KG1 (cell line): Measurements from ENCODE around the gene RHO.

ENCODE experiments used
- DNase-seq: peaks from one replicate; lab custom pipeline; 2025; lab: John Stamatoyannopoulos, UW

Gene RHO

DNA sequence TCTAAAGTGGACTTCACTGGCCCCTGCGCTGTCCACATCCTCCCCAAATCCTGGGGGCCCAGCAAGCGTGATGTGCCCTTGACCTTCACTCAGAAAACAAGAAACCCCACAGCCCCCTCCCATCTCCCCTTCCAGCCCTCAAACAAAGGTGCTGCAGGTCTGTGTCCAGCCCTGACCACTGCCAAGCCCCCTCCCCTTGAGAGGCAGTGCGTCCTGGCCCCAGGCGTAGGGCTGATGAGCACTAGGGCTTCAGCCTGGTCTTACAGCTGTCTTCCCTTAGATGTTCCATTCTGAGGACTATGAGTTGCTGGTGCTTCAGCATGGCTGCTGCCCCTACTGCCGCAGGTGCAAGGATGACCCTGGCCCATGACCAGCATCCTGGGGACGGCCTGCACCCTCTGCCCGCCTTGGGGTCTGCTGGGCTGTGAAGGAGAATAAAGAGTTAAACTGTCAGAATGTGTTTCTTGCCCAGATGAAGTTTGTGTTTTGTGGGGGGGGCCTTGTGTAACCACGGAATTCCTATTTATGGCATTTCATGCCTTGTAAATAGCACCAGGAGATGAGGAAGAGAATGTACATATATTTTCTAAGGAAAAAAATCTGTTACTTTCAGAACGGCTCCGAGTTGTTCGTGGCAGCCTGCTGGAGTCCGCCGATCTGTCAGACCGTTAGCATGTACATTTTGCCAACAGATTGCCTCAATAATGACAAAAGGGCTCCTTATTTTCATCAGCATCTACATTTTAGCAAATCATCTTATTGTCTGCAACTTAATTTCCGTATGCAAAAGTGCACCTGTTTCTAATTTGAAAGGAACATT lies 8.3 kb upstream of the RHO start:
- no peak for DNase-seq

- no peak for DNase-seq
Measured at GRCh38 chr3:129520960-129521359, 7.5 kb upstream of the RHO start.

DNA sequence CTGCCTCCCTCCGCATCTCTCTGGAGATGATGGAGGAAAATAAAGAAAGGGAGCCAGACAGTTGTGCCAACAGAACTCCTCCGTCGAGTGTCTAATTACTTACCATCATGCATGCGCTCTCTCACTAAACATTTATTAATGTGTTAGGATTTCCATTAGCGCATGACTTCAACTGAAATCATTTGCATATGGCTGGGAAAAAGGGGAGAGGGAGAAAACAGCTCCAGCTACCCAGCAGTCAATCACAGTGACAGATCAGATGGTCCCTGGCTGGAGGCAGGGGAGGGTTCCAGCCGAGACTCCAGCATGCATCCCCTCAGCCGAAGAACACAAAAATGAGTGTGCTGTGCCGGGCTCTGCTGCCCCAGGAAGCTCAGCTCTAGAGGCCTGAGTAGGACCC lies 6.8 kb upstream of the RHO start:
- DNase-seq, result no peak

DNA sequence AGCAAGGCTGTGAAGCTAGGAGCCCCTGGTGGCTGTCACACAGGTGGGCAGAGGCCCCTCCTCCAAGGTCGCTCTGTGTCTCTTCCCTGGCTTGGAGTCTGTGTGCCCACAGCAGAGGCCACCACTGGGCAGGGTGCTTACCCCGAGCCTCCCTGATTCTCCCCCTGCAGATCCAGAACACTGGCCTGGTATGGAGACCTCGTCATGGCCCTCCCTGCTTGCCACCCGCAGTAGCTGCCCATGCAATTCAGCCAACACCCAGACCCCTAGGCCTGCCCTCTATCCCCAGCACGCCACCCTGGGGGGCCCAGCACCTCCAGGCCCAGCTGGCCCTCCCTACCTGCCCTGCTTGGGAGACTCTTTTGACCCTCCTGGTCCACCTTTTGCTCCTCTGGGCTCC lies 5.5 kb upstream of the RHO start:
- no peak for DNase-seq

- no peak for DNase-seq
Measured at GRCh38 chr3:129524081-129524480, 4.4 kb upstream of the RHO start.

GRCh38 chr3:129525341-129525968 lies 3.0 kb upstream of the RHO start:
- DNase-seq, result no peak

DNA sequence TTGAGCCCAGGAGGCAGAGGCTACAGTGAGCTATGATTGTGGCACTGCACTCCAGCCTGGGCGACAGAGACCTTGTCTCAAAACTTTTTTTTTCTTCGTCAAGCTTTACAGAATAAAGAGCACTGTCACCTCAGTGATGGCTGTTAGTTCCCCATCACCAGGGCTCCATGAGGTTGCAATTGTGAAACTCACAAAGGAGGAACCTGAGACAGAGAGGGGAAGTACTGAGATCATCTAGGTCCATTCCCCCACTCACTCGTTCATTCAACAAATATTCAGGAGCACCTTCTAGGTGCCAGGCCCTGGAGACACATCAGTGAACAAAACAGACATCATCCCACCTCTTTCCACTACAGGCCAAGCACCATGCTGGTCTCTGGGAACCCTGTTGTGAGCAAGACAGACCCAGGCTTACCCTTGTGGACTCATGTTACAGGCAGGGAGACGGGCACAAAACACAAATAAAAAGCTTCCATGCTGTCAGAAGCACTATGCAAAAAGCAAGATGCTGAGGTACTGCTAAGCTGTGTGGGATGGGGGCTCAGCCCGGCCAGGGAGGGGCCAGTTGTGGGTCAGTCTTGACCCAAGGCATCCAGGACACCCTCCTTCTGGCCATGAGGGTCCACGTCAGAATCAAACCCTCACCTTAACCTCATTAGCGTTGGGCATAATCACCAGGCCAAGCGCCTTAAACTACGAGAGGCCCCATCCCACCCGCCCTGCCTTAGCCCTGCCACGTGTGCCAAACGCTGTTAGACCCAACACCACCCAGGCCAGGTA lies 2.1 kb upstream of the RHO start:
- peak; percentile 29 for DNase-seq

- no peak for DNase-seq
Measured at GRCh38 chr3:129527262-129527661, 1.2 kb upstream of the RHO start.

- no peak for DNase-seq
Measured at GRCh38 chr3:129529436-129530210, 1.2 kb downstream of the RHO start.

- DNase-seq, result no peak
Measured at GRCh38 chr3:129530251-129530791, 1.9 kb downstream of the RHO start.

- DNase-seq, result no peak
Measured at GRCh38 chr3:129530821-129531220, 2.4 kb downstream of the RHO start.

DNA sequence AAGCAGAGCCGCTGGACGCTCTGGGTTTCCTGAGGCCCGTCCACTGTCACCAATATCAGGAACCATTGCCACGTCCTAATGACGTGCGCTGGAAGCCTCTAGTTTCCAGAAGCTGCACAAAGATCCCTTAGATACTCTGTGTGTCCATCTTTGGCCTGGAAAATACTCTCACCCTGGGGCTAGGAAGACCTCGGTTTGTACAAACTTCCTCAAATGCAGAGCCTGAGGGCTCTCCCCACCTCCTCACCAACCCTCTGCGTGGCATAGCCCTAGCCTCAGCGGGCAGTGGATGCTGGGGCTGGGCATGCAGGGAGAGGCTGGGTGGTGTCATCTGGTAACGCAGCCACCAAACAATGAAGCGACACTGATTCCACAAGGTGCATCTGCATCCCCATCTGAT lies 3.3 kb downstream of the RHO start:
- DNase-seq, result no peak

DNA sequence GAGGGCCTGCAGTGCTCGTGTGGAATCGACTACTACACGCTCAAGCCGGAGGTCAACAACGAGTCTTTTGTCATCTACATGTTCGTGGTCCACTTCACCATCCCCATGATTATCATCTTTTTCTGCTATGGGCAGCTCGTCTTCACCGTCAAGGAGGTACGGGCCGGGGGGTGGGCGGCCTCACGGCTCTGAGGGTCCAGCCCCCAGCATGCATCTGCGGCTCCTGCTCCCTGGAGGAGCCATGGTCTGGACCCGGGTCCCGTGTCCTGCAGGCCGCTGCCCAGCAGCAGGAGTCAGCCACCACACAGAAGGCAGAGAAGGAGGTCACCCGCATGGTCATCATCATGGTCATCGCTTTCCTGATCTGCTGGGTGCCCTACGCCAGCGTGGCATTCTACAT lies 3.8 kb downstream of the RHO start:
- no peak for DNase-seq

- DNase-seq, result no peak
Measured at GRCh38 chr3:129533406-129533805, 5.0 kb downstream of the RHO start.

DNA sequence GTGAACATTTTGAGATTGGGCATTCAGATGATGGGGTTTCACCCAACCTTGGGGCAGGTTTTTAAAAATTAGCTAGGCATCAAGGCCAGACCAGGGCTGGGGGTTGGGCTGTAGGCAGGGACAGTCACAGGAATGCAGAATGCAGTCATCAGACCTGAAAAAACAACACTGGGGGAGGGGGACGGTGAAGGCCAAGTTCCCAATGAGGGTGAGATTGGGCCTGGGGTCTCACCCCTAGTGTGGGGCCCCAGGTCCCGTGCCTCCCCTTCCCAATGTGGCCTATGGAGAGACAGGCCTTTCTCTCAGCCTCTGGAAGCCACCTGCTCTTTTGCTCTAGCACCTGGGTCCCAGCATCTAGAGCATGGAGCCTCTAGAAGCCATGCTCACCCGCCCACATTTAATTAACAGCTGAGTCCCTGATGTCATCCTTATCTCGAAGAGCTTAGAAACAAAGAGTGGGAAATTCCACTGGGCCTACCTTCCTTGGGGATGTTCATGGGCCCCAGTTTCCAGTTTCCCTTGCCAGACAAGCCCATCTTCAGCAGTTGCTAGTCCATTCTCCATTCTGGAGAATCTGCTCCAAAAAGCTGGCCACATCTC lies 6.1 kb downstream of the RHO start:
- no peak for DNase-seq

GRCh38 chr3:129535075-129535474 lies 6.6 kb downstream of the RHO start:
- no peak for DNase-seq

- no peak for DNase-seq
Measured at GRCh38 chr3:129536374-129536667, 7.9 kb downstream of the RHO start.

DNA sequence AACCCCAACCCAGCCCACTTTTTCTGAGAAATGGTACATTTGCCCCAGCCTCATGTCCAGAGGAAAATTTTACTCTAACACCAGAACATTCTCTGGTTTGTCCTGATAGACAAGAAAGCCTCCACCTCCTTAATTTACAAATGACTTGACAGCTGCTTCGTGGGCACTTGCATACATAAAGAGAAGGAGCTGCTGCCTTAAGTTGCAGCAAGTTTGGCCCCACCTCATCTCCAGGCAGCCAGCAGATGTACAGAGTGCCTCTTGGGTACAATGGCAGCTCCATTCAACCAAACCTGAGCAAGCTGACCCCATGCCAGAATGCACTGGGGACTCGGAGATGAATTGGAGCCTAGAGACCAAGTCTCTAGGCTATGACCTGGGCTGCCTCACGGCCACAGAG lies 8.4 kb downstream of the RHO start:
- DNase-seq, result no peak

DNA sequence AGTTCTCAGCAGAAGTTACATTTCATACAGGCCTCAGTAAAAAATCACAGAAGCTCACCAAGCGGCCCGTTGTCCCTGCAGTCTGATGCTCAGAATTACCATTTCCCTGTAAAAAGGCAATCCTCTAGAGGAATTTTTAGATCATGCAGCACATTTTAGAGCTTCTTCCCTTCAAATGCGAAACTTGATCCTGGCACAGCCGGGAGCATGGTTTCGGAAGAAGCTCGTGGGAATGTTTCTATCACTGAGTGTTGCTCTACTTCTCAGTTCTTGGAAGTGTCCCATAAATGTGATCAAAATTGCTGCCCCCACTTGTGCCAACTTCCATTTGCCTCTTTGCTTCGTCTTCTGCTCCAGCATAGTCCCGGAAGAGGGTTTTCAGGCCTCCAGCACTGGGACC lies 10.8 kb downstream of the RHO start:
- no peak for DNase-seq

DNA sequence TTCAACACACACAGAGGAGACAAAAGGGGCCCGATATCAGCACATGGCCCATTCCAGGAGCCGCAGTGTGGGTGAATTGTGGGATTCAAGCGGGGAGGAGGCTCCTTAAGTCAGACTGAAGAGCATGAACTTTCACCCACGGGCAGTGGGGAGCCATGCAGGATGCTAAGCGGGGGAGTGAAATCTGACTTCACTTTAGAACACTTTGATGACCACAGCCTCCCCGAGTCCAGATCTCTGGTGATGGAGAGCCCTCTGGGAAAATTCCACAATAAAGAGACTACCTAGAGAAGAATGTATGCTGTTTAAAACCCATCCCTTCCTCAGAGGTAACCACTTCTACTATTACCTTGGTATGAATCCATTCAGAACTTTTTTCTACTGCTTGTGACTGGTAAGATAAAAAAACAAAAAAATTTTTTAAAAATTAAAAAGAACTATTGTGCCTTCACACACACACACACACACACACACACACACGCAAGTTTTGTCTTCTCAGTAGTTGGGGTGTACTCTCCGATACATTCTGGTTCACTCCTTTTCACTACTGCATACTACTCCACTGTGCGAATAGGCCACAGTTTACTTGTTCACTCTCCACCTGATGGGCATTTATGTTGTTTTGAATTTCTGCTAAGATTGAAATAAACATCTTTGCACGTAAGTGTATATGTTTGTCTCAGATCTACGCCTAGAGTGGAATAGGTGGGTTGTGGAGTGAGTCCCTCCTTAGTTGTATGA lies 12.5 kb downstream of the RHO start:
- DNase-seq, result no peak

DNA sequence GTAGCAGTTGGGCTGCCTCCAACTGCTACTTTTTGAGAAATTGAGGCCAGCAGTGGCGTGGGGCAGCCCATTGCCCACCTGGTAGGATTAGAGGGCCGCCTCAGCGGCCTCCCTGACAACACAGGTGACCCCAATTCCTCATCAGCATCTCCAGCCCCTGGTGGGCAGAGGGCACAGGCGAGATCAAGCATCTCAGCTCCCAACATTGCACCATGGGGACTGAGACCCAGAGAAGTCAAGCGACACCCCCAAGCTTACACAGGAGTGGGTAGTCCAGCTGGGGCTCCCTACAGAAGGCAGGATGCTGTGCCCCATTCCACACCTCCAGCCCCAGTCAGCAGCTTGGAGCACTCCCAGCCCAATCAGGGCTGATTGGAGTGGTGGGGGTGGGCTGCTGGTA lies 14.3 kb downstream of the RHO start:
- DNase-seq, result no peak
